Adrenal gland (tissue), 5 donors: ENCODE measurements around the gene ST6GALNAC5.

Experiments used
- POLR2A ChIP-seq, 2 donors: fragments of 450-650 bp; IDR thresholded peaks; one replicate each; pipeline ENCODE4 v1.6.1; 2017; ENCODE audit warnings: antibody characterized with exemption in 2 of 2, mild to moderate bottlenecking in 2 of 2, moderate library complexity in 1 of 2
- TF ChIP-seq, protein P1 (sequence below), 6 experiments: fragments of 450-650 bp in 4 of 6; fragments of 200-600 bp in 2 of 6; sonication (generic) in 1 of 6; IDR thresholded peaks; 1 replicate in 5 of 6; 2 replicates in 1 of 6; pipeline versions ENCODE4 v1.5.1 to v1.8.0; 2016 to 2021; ENCODE audit warnings: antibody characterized with exemption in 6 of 6, mild to moderate bottlenecking in 2 of 6, moderate library complexity in 1 of 6
- donor health status: DM: no; HTN: no; CAD: no.

DNA sequence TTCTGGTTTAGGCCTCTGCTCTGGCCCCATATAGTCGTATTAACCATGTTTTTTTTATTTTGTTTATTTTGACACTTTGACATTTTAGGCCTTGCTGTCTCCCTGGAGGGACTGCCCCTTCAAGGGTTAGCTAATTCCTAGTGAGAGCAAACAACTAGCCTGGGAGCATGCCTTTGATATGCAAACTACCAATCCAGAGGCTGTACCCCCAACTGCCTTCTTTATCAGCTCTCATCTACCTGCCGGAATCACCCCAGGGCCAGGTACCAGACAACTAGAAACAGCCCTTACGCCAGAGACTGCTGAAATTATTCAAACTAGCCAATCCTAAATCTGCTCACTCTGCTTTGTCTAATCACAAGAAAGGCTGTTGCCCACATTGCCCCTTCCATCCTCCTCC lies 13.0 kb upstream of the ST6GALNAC5 start:
- TF ChIP-seq, protein P1, sequence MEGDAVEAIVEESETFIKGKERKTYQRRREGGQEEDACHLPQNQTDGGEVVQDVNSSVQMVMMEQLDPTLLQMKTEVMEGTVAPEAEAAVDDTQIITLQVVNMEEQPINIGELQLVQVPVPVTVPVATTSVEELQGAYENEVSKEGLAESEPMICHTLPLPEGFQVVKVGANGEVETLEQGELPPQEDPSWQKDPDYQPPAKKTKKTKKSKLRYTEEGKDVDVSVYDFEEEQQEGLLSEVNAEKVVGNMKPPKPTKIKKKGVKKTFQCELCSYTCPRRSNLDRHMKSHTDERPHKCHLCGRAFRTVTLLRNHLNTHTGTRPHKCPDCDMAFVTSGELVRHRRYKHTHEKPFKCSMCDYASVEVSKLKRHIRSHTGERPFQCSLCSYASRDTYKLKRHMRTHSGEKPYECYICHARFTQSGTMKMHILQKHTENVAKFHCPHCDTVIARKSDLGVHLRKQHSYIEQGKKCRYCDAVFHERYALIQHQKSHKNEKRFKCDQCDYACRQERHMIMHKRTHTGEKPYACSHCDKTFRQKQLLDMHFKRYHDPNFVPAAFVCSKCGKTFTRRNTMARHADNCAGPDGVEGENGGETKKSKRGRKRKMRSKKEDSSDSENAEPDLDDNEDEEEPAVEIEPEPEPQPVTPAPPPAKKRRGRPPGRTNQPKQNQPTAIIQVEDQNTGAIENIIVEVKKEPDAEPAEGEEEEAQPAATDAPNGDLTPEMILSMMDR (IDR thresholded peaks at IDR 0.05): no peak
- no peak for TF ChIP-seq POLR2A (IDR thresholded peaks at IDR 0.05)
